Stimulated activated naive CD8-positive, alpha-beta T cell treated with anti-CD3 and anti-CD28 coated beads, Interleukin-15, Interleukin-2, amounts not matched to agents 100 U/mL and 50 U/mL, for 24 hours (primary cell): Measurements from ENCODE around the gene GDAP1L1.
"Not testable (repeated sequence)": the region's sequence is repeated elsewhere in the genome, so short reads cannot be mapped to it uniquely, and the experiment has no call there.

Experiments used
- ATAC-seq: fragments of 150-1000 bp; cut with Tn5 transposase; one replicate; pipeline ENCODE4 v1.10.0; 2021
- DNase-seq: peaks from one replicate; pipeline ENCODE4 v3.0.0; 2021

Gene GDAP1L1

DNA sequence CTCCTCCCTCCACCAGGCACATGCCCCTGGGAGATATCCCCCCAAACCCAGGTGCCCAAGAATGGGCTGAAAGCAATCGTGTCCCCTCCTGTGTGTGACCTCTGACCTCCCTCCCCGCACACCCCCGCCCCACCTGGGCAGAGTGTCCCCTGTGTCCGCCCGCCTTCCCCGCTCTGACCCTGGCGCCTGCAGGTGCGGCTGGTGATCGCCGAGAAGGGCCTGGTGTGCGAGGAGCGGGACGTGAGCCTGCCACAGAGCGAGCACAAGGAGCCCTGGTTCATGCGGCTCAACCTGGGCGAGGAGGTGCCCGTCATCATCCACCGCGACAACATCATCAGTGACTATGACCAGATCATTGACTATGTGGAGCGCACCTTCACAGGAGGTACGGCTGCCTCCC lies 9.9 kb downstream of the GDAP1L1 start:
- ATAC-seq: no peak
- DNase-seq: no peak

DNA sequence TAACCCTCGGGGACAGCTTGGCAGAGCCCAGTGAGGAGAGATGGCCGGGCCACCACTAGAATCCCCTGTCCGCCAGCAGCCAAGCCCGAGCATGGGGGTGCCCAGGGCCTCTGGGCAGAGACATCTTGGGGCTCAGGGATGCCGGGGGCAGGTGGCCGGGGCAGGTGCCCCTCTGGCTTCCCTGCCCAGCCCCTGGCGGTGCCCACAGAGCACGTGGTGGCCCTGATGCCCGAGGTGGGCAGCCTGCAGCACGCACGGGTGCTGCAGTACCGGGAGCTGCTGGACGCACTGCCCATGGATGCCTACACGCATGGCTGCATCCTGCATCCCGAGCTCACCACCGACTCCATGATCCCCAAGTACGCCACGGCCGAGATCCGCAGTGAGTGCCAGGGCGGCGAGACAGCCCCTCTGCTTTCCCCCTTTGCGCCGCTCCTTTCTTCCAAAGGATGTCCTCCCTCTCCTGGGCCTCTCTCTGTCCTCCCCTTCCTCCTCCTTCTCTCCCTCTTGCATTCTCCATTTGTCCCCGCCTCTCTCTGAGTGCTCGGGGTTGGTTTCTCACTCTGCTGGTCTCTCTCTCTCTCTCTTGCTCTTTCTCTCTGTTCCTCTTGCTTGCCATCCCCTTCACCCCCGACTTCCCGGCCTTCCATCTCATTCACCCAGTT lies 11.2 kb downstream of the GDAP1L1 start:
- DNase-seq (no peak), ATAC-seq (no peak)

- ATAC-seq (no peak), DNase-seq (no peak)
Observed at GRCh38 chr20:44264287-44264686, 17.2 kb downstream of the GDAP1L1 start.

DNA sequence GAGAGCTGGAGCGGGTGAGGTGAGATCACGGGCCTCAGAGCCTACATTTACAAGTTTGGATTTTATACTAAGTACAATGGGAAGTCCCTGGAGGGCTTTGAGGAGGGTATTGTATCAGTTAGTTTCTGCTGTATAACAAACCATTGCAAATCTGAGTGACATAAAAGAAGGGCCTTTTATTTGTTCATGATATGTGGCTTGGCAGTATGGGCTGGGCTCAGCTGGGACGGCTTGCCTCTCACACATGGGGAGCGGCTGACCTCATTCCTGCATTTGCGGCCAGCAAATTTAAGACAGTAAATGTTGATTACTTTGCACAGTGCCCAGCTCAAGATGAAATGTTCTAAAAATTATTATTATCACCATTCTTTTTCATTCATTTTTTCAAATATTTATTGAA lies 21.7 kb downstream of the GDAP1L1 start:
- ATAC-seq (no peak), DNase-seq (no peak)

DNA sequence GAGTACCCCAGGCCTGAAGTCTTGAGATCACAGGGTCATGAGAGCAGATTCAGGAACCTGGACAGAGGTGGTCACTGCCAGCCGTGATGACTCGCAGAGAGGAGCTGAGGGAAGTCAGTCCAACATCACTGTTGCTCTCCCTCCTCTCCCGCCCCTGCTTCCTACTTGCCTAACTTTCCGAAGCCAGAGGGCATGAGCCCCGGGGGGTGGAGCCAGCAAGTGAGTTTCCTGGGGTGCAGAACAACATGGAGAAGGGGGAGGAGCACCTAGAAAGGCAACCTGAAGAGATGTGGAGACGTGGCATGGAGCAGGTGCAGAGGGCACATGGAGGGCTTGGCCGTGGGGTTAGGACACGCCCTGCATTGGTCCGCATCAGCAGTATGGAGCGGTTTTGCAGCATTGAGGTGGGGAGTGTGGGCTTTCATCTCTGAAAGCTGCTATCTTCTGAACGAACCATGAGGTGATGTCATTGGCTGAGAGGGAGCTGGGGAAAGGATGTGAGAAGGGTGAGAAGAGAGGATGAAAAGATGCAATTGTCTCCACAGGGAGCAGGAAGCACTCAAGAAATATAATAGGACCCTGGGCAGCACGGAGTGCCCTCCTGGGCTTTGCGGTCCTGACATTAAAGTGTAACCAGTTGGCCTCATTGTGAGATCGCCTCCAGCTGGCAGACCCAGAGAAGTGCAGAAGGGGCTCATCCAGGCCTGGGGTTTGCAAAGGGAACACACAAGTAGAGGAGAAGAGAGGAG lies 25.0 kb downstream of the GDAP1L1 start:
- ATAC-seq (no peak), DNase-seq (peak; percentile 5)

DNA sequence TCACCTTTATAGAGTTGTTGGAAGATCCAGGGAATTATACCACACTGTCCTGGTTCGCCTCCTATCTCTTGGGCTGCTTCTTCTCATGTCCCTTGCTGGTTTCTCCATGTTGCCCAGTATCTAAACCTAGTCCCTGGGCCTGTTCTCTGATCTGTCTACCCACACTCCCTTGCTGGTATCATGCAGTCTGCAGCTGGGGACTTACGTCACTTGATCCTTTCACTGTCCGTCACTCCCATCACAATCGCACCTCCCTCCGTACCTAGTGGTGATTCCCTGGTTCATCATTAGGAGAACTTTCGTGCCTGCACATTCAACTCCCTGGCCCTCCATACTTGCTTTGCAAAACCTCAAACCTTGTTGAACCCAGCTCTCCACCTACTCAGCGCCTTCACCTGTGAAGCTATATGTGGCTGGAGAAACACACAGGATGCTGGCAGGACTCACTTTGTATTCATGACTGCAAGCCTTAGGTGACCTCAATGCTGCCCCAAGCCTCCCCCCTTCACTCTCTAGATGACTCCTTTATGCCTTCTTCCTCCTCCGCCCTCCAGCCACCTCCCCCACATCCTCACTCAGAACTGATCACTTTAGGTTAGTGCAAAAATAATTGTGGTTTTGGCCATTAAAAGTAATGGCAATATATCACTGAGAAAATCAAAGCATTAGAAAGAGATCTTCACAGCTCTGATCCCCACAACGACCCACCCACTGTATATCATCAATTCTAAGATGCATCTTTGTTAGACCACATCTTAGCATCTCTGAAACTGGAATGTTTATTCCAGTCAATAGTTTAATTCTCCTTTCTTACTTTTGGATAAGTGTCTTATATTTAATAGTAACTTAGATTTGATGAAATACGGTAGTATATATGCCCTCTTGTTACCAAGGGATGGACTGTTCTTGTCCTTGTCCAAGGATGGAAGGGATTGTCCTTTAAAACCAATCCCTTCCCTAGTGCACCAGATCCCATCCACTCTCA lies 26.4 kb downstream of the GDAP1L1 start:
- DNase-seq (no peak), ATAC-seq (peak; percentile 36)

GRCh38 chr20:44274303-44275017 lies 27.4 kb downstream of the GDAP1L1 start:
- DNase-seq: no peak
- no peak for ATAC-seq

DNA sequence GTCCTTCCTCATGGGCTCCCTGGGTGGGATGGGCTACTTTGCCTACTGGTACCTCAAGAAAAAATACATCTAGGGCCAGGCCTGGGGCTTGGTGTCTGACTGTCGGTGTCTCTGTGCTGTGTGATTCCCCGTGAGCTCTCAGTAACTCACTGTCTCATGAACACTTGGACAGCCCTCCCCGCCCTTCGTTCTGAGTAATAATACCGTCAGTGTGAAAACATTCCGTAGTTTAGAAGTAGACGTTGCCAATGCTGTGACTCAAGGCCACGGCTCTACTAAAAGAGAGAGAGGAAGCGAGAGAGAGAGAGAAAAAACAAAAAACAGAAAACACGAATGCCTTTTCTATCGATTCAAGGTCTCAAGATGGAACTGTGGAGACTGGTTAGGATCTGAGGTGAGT lies 32.1 kb downstream of the GDAP1L1 start:
- no peak for DNase-seq

GRCh38 chr20:44280387-44280786 lies 33.3 kb downstream of the GDAP1L1 start:
- no peak for DNase-seq
- no peak for ATAC-seq

More for the DNA sequence above, 32.1 kb downstream of the GDAP1L1 start:
- no peak for ATAC-seq

- DNase-seq: no peak
- ATAC-seq: no peak
Observed at GRCh38 chr20:44282192-44282591, 35.1 kb downstream of the GDAP1L1 start.

DNA sequence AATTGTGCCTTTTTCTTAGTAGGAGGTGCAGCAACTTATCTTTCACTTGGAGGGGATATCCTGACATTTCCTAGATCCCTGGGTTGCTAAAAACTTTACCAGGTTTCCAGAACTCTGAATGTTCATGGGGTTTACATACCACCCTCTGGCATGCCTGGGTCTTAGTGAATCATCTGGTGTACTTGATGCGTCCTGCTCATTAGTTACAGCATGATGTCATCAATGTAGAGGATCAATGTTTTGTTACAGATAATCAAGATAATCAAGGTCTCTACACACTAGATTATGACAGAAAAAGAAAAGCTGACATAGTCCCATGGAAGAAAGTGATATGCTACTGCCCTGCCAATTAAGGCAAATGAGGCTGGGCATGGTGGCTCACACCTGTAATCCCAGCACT lies 36.9 kb downstream of the GDAP1L1 start:
- DNase-seq: no peak
- ATAC-seq: no peak

DNA sequence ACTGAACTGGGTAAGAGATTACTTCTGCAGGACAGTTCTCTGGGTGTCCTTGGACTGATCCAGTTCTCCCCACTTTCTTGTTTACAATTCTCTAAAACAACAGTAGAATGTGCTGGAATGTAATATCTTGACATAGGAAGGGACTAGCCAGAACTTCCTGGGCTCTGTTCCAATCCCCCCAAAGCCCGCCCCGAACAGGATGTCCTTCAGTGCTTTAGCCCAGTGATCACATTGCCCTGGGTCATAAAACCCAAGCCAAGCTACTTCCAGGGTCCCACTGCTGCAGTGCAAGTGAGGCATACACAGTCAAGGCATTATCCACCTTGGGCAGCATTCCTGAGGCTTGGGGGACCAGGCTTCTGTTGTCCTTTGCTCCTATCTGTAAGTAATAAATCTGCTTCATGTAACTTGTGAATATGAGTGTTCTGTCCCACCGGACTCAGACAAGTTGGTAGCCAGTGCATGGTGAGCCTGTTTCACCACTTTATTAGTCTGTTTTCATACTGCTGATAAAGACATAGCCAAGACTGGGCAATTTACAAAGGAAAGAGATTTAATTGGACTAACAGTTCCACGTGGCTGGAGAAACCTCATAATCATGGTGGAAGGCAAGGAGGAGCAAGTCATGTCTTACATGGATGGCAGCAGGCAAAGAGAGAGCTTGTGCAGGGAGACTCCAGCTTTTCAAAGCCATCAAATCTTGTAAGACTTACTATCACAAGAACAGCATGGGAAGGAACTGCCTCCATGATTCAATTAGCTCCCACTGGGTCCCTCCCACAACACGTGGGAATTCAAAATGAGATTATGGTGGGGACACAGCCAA lies 40.4 kb downstream of the GDAP1L1 start:
- ATAC-seq: no peak
- DNase-seq: no peak

DNA sequence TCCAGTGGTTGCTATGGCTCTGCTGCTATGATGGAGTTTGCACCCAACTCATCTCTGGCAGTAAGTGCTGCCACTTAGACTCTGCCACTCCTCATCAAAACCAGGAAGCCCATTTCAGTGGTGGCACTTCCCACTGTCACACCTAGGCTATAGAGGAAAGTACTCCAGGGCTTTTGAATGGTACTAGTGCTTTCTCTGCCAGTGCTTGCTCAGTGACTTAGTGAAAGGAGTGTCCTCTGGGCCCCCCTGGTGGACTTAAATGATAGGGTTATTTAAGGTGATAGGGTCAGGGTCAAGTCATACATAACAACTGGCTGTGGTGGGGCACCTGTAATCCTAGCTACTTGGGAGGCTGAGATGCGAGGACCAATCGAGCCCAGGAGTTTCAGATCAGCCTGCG lies 41.1 kb downstream of the GDAP1L1 start:
- DNase-seq: no peak
- ATAC-seq: no peak

DNA sequence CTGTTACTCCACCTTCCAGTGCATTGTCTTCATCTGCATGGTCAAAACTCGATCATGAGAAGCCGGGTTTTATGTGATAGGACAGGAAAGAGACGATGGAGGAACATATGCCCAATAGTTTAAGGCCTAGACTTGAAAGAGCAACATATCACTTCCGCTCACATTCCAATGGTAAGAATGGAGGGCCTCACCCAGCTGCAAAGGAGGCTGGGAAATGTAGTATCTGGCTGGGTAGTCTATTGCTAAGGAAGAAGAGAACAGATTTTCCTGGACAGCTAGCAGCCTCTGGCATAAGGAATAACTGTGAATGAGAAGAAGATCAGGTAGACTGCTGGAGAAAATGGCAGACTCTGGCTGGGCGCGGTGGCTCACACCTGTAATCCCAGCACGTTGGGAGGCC lies 44.6 kb downstream of the GDAP1L1 start:
- no peak for ATAC-seq
- no peak for DNase-seq

GRCh38 chr20:44296011-44296410 lies 48.9 kb downstream of the GDAP1L1 start:
- no peak for ATAC-seq
- no peak for DNase-seq

- no peak for ATAC-seq
- DNase-seq: no peak
Observed at GRCh38 chr20:44297721-44298120, 50.6 kb downstream of the GDAP1L1 start.

GRCh38 chr20:44299011-44299535 lies 52.0 kb downstream of the GDAP1L1 start:
- not testable (repeated sequence) for ATAC-seq, DNase-seq

GRCh38 chr20:44301285-44301684 lies 54.2 kb downstream of the GDAP1L1 start:
- DNase-seq (no peak), ATAC-seq (no peak)

DNA sequence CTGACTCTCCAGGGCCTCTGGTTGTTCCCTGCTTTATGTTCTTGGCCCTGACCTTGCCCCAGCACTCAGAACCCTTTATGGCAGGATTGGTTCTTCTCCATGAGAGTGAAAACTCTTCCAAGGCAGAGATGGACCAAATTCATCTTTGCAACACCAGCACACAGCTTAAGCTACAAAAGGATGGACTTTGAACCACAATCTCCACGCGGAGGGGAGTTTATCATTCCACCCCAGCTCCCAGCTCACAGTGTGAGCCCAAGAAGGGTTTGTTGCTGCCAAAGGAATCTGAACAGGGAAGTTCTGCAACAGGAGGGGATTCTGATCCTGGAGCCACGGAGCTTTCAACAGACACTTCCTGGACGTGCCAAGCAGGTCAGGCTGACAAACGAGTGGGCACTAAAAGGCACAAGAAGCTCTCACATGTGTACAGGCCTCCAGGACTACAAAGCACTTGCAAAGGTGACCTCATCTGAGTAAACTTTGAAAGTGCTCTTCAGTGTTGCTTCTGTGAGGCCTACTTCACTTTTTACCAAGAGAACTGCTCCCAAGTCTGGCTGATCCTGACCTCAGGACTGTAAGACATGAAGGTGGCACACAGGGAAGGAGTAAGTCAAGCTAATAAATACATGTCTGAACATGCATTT lies 55.0 kb downstream of the GDAP1L1 start:
- DNase-seq (no peak), ATAC-seq (no peak)

- DNase-seq: no peak
- no peak for ATAC-seq
Observed at GRCh38 chr20:44302736-44303135, 55.6 kb downstream of the GDAP1L1 start.
